ENCODE results near the gene MRPL27.

Gene MRPL27

GRCh38 chr17:50359998-50360461, 13.0 kb downstream of the MRPL27 start:
- no peak for DNase-seq (ENCODE audit: low spot score)

- no peak for DNase-seq (ENCODE audit: low spot score)
Measured at GRCh38 chr17:50359005-50359699, 13.8 kb downstream of the MRPL27 start.

GRCh38 chr17:50358177-50358576, 14.8 kb downstream of the MRPL27 start:
- no peak for DNase-seq (ENCODE audit: low spot score)

- no peak for DNase-seq (ENCODE audit: low spot score)
Measured at GRCh38 chr17:50356892-50357510, 16.0 kb downstream of the MRPL27 start.

GRCh38 chr17:50356418-50356817, 16.6 kb downstream of the MRPL27 start:
- no peak for DNase-seq (ENCODE audit: low spot score)

- no peak for DNase-seq (ENCODE audit: low spot score)
Measured at GRCh38 chr17:50355701-50356341, 17.2 kb downstream of the MRPL27 start.

GRCh38 chr17:50355336-50355700, 17.7 kb downstream of the MRPL27 start:
- no peak for DNase-seq (ENCODE audit: low spot score)

- DNase-seq (ENCODE audit: low spot score): no peak
Measured at GRCh38 chr17:50354776-50355175, 18.2 kb downstream of the MRPL27 start.

- no peak for DNase-seq (ENCODE audit: low spot score)
Measured at GRCh38 chr17:50354198-50354597, 18.8 kb downstream of the MRPL27 start.

- DNase-seq (ENCODE audit: low spot score): no peak
Measured at GRCh38 chr17:50353600-50354195, 19.3 kb downstream of the MRPL27 start.

- DNase-seq (ENCODE audit: low spot score): no peak
Measured at GRCh38 chr17:50352693-50353599, 20.0 kb downstream of the MRPL27 start.

GRCh38 chr17:50352072-50352692, 20.8 kb downstream of the MRPL27 start:
- no peak for DNase-seq (ENCODE audit: low spot score)

GRCh38 chr17:50350733-50351132, 22.3 kb downstream of the MRPL27 start:
- no peak for DNase-seq (ENCODE audit: low spot score)

- DNase-seq (ENCODE audit: low spot score): no peak
Measured at GRCh38 chr17:50349243-50349600, 23.8 kb downstream of the MRPL27 start.

GRCh38 chr17:50348522-50349242, 24.3 kb downstream of the MRPL27 start:
- no peak for DNase-seq (ENCODE audit: low spot score)

- no peak for DNase-seq (ENCODE audit: low spot score)
Measured at GRCh38 chr17:50347894-50348291, 25.1 kb downstream of the MRPL27 start.

- DNase-seq (ENCODE audit: low spot score): no peak
Measured at GRCh38 chr17:50347117-50347893, 25.7 kb downstream of the MRPL27 start.

GRCh38 chr17:50346313-50347116, 26.5 kb downstream of the MRPL27 start:
- peak; percentile 17 for DNase-seq (ENCODE audit: low spot score)
